Spleen (tissue), 11 donors: ENCODE results near the gene TMEM209. TPM values are rescaled to one million over a fixed set of nuclear protein-coding genes. Genes with fewer than 3 reads are reported as not detected.

ENCODE experiments used
- DNase-seq: peaks from one replicate; pipeline ENCODE4 v3.0.0-alpha.2; 2020
- H3K27ac ChIP-seq, 8 donors: fragments of 200-600 bp; sonication (generic) in 7 of 8; 1 replicate in 4 of 8; 2 replicates in 4 of 8; pipeline versions ENCODE4 v1.5.0 to v1.8.0; 2016 to 2021; ENCODE audit warnings: inconsistent platforms in 4 of 8, mild to moderate bottlenecking in 4 of 8, moderate library complexity in 1 of 8
- H3K27me3 ChIP-seq, 7 donors: fragments of 200-600 bp; sonication (generic) in 6 of 7; replicated peaks in 1 of 7; 1 replicate in 4 of 7; 2 replicates in 3 of 7; pipeline versions ENCODE4 v1.5.0 to v1.8.0; 2016 to 2021; ENCODE audit warnings: inconsistent platforms in 3 of 7, mild to moderate bottlenecking in 1 of 7
- H3K36me3 ChIP-seq, 6 donors: fragments of 200-600 bp; sonication (generic) in 5 of 6; 1 replicate in 4 of 6; 2 replicates in 2 of 6; pipeline versions ENCODE4 v1.5.0 to v1.8.0; 2016 to 2021; ENCODE audit warnings: inconsistent platforms in 2 of 6
- H3K4me1 ChIP-seq, 6 donors: fragments of 200-600 bp; sonication (generic) in 5 of 6; 1 replicate in 3 of 6; 2 replicates in 3 of 6; pipeline versions ENCODE4 v1.5.0 to v1.8.0; 2016 to 2021; ENCODE audit warnings: inconsistent platforms in 3 of 6
- H3K4me3 ChIP-seq, 8 donors: fragments of 200-600 bp; sonication (generic) in 7 of 8; 1 replicate in 4 of 8; 2 replicates in 4 of 8; pipeline versions ENCODE4 v1.5.0 to v1.8.0; 2016 to 2021; ENCODE audit warnings: inconsistent platforms in 4 of 8, mild to moderate bottlenecking in 4 of 8, moderate library complexity in 2 of 8
- H3K9me3 ChIP-seq, 8 donors: fragments of 200-600 bp; sonication (generic) in 7 of 8; 1 replicate in 4 of 8; 2 replicates in 4 of 8; pipeline versions ENCODE4 v1.5.0 to v1.8.0; 2016 to 2021; ENCODE audit warnings: inconsistent platforms in 4 of 8
- CTCF ChIP-seq, 11 experiments: fragments of 200-600 bp in 7 of 11; fragments of 450-650 bp in 4 of 11; sonication (generic) in 4 of 11; IDR thresholded peaks in 8 of 11; conservative IDR thresholded peaks in 3 of 11; 1 replicate in 7 of 11; 2 replicates in 4 of 11; pipeline versions ENCODE4 v1.4.0 to v1.8.0; 2016 to 2021; ENCODE audit warnings: antibody characterized with exemption in 11 of 11, inconsistent platforms in 4 of 11, mild to moderate bottlenecking in 1 of 11
- POLR2A ChIP-seq, 3 donors: fragments of 450-650 bp; IDR thresholded peaks; one replicate each; pipeline ENCODE4 v1.5.1; 2017; ENCODE audit warnings: antibody characterized with exemption in 3 of 3, mild to moderate bottlenecking in 1 of 3
- POLR2AphosphoS5 ChIP-seq, 3 donors: sonication (generic); formaldehyde crosslinking; IDR thresholded peaks; one replicate each; pipeline ENCODE4 v1.5.1; 2017; ENCODE audit warnings: antibody characterized with exemption in 3 of 3
- WGBS, 5 donors: extraction: QIAGEN DNeasy Blood & Tissue Kit in 3 of 5; methylation state at CpG; one replicate each; pipeline versions ENCODE4 v1.1.5 to v1.1.7; 2013 to 2018; 5-methylcytosine and 5-hydroxymethylcytosine counted together
- intact Hi-C: fragments of 100-400 bp; cut with DNase I; formaldehyde crosslinking; loops from one replicate; pipeline ENCODE4 v1.15.0; 2023; ENCODE audit warnings: low total_unique reads
- polyA plus RNA-seq, 3 donors: library from polyadenylated mRNA; stranded (reverse); fragments of 200-250 nt; gene quantifications; one replicate each; pipeline ENCODE4 v1.2.1, GENCODE V29; 2013
- total RNA-seq, 7 donors: library from RNA; depleted of rRNA in 3 of 7; stranded (reverse); fragments of >200 nt in 3 of 7; fragmentation: NEBNext Ultra II Directional in 4 of 7; extraction: Animal tissue kit (Norgen Biotek cat#: 25700) in 4 of 7; gene quantifications; one replicate each; pipeline versions ENCODE4 v1.1.0 to v1.2.1, GENCODE V29; 2016 to 2021
- donor health status: healthy with polysubstance abuse.
- donor health status: DM: no; HTN: no; CAD: no; lungs with moderate emphysema.
- donor health status: DM: no; HTN: no; CAD: no.
- donor health status: Bipolar disorder and iron deficiency.
- donor health status: healthy.
- donor health status: DM: no; HTN: no; CAD: no.
- donor health status: DM: yes; HTN: yes; CAD: no.

The TMEM209 gene
- total and polyA plus RNA-seq, 10 donors = 5.9 to 25.4 (median 17.4) TPM

GRCh38 chr7:130223646-130224045, 18.4 kb upstream of the TMEM209 start:
- DNase-seq = no peak
- Histone ChIP-seq H3K4me1 (no peaks in the 10 kb centered on the region), H3K36me3 (no peaks in the 10 kb centered on the region), H3K9me3 (no peaks in the 10 kb centered on the region), H3K4me3 (no peak overlapping the region), H3K27ac (no peak overlapping the region), H3K27me3 (no peaks in the 10 kb centered on the region)
- no peak for TF ChIP-seq CTCF (IDR thresholded peaks at IDR 0.05 in 8 of 11, conservative IDR thresholded peaks at IDR 0.05 in 3 of 11)
- no peak for TF ChIP-seq POLR2AphosphoS5 (IDR thresholded peaks at IDR 0.05)
- no peak for TF ChIP-seq POLR2A (IDR thresholded peaks at IDR 0.05)
- intact Hi-C loops = no loop called here
- WGBS, 5 donors = 14 to 64% (median 43%) methylated on average over 1 of the region's 1 CpG

GRCh38 chr7:130221746-130222145, 16.5 kb upstream of the TMEM209 start:
- WGBS, 5 donors = 89 to 97% (median 95%) methylated on average over 4 of the region's 4 CpGs
- no peaks in the 10 kb centered on the region for H3K4me1 ChIP-seq
- no peak for DNase-seq
- no peaks in the 10 kb centered on the region for H3K36me3 ChIP-seq
- intact Hi-C loops = no loop called here
- no peak for TF ChIP-seq POLR2AphosphoS5 (IDR thresholded peaks at IDR 0.05)
- TF ChIP-seq CTCF (IDR thresholded peaks at IDR 0.05 in 8 of 11, conservative IDR thresholded peaks at IDR 0.05 in 3 of 11) = no peak
- TF ChIP-seq POLR2A (IDR thresholded peaks at IDR 0.05) = no peak
- no peak overlapping the region for H3K27ac ChIP-seq
- H3K9me3 ChIP-seq = no peaks in the 10 kb centered on the region
- no peaks in the 10 kb centered on the region for H3K27me3 ChIP-seq
- no peak overlapping the region for H3K4me3 ChIP-seq

- Histone ChIP-seq H3K27ac (no peak overlapping the region), H3K4me3 (no peak overlapping the region), H3K4me1 (no peaks in the 10 kb centered on the region), H3K27me3 (no peaks in the 10 kb centered on the region), H3K36me3 (no peaks in the 10 kb centered on the region), H3K9me3 (no peaks in the 10 kb centered on the region)
- intact Hi-C loops = no loop called here
- no peak for TF ChIP-seq POLR2A (IDR thresholded peaks at IDR 0.05)
- TF ChIP-seq POLR2AphosphoS5 (IDR thresholded peaks at IDR 0.05) = no peak
- TF ChIP-seq CTCF (IDR thresholded peaks at IDR 0.05 in 8 of 11, conservative IDR thresholded peaks at IDR 0.05 in 3 of 11) = no peak
- WGBS, 5 donors = 89 to 95% (median 92%) methylated on average over 9 of the region's 9 CpGs
- no peak for DNase-seq
Measured at GRCh38 chr7:130219871-130220270, 14.7 kb upstream of the TMEM209 start.

GRCh38 chr7:130218806-130219620, 13.8 kb upstream of the TMEM209 start:
- Histone ChIP-seq H3K36me3 (no peaks in the 10 kb centered on the region), H3K4me1 (no peaks in the 10 kb centered on the region), H3K4me3 (no peak overlapping the region), H3K9me3 (no peaks in the 10 kb centered on the region), H3K27ac (no peak overlapping the region), H3K27me3 (no peaks in the 10 kb centered on the region)
- no peak for DNase-seq
- intact Hi-C loops = no loop called here
- 84 to 93% (median 89%) methylated on average over 5 of the region's 5 CpGs for WGBS, 5 donors
- no peak for TF ChIP-seq POLR2A (IDR thresholded peaks at IDR 0.05)
- TF ChIP-seq CTCF (IDR thresholded peaks at IDR 0.05 in 8 of 11, conservative IDR thresholded peaks at IDR 0.05 in 3 of 11) = no peak
- TF ChIP-seq POLR2AphosphoS5 (IDR thresholded peaks at IDR 0.05) = no peak
